ENCODE data around the gene MST1. TPM values are rescaled to one million over a fixed set of nuclear protein-coding genes. Genes with fewer than 3 reads are reported as not detected.

Gene MST1
- total RNA-seq, 1 donor from 2014 or later = 20.6 TPM

DNA sequence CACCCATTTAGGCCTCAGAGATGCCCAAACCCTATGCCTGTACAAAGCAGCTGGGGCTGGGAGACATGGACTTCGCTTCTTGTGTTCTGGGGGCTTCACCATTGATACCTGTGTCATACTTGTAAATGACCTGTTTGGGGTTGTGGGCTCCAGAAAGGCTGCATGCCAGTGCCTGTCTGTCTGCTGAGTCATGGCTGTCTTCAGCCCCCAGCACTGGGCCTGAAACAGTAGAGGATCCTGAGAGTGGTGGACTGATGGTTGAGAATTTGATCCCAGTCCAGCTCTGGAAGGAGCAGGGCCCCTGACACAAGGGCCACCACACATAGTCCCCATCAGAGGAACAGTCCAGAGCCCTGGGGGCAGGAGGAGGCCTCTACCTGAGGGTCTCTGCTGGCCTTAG lies 39.7 kb downstream of the MST1 start:
- no peak for ATAC-seq
- intact Hi-C loops (cut with DNase I) = no loop called here
- DNase-seq (ENCODE audit: low spot score) = no peak

DNA sequence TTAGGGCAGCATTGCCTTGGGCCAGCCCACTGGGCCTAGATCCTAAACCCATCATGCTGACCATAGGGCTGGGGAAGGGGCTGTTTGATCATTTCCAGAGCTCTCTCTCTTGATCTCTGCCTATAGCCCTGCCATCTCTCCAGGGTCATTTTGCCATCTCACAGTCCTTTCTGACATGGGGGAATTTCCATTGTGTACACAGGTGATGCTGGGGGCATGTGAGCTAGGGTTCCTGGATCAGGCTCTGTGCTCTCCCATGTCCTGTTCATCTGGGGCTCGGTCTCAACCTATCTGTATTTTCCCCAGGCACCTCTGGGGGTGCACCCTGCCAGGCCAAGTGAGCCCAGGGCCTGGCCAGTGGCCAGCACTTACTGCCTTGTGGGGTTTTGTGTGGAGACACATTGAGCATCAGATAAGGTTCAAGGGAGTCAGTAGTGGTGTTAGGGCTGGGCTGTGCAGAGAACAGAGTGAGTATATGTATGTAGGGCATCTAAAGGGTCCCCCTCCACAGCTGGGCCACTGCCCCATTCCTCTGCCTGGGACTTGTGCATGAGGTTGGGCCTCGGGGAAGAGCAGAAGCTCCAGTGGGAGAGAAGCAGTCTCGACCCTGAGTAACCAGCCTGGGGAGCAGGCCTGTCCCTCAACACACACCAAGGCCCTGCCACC lies 40.8 kb downstream of the MST1 start:
- ATAC-seq = no peak
- intact Hi-C loops (cut with DNase I) = no loop called here
- DNase-seq (ENCODE audit: low spot score) = no peak

DNA sequence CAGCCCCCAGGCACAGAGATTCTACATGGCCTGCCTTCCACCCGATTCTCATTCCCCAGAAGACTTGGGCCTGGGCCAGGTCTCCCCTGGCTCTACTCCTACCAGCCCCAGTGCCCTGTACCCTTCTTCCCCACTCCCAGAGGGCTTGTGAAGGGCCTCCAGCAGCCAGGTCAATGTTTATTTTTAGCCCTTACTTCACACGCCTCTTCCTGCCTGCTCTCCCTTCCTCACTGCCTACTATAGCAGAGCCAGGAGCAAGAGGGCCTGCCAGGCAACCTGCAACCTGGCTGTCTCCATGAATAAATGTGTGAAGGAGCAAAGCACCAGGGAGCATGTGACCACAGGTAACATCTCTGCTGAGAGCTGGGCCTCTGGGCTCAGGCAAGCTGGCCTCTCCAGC lies 41.5 kb downstream of the MST1 start:
- DNase-seq (ENCODE audit: low spot score) (no peak), ATAC-seq (no peak)
- intact Hi-C loops (cut with DNase I) = loop anchor here (2.0 kb wide), 1 partner anchor 21 kb away; no protein-coding TSS in a partner anchor

DNA sequence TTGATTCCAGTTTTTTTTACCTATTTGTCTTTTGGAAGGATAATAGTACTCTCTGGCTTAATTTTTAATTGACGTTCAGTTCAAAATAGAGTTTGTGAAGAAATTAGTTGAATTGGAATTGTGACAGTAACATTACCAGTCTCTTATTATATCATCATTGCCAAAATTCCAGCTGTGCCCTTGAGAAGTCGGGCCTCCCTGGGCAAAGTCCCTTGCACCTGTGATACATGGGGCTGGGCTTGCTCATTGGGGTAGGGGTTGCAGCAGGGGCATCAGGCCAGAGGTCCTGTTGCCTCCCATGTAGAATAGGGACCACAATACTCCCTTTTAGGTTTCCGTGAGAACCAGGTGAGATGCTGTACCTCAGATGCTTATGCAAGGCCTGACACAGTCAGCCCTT lies 43.0 kb downstream of the MST1 start:
- intact Hi-C loops (cut with DNase I) = loop anchor here (2.0 kb wide), 1 partner anchor 19 kb away; no protein-coding TSS in a partner anchor
- DNase-seq (ENCODE audit: low spot score) (no peak), ATAC-seq (no peak)

DNA sequence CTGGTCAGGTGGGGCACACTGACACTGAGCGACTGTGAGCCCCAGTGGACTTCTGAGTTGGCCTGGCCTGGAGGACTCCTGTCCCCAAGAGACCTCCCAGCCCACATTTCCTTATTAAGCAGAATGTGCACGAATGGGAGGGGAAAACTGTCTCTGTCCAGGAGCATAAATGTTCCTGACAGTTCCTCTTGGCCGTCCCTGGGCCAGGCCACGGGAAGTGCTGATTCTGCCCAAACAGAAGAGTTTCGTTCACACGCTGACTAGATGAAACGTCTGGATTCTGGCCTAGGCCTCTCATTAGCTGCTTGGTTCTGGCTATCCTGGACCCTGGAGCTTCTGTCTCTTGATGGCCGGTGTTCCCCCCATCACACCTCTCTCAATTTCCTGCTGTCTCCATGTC lies 44.6 kb downstream of the MST1 start:
- ATAC-seq (peak; percentile 29), DNase-seq (ENCODE audit: low spot score) (no peak)
- intact Hi-C loops (cut with DNase I) = no loop called here

DNA sequence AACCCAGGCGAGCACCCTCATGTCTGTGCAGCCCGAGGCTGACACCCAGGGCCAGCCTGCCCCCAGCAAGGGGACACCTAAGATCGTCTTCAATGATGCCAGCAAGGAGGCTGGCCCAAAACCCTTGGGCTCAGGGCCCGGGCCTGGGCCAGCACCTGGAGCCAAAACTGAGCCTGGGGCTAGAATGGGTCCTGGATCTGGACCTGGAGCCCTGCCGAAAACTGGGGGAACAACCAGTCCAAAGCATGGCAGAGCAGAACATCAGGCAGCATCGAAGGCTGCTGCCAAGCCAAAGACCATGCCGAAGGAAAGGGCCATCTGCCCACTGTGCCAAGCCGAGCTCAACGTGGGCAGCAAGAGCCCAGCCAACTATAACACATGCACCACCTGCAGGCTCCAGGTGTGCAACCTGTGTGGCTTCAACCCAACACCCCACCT lies 46.5 kb downstream of the MST1 start:
- DNase-seq (ENCODE audit: low spot score) = no peak
- intact Hi-C loops (cut with DNase I) = no loop called here
- ATAC-seq = no peak

DNA sequence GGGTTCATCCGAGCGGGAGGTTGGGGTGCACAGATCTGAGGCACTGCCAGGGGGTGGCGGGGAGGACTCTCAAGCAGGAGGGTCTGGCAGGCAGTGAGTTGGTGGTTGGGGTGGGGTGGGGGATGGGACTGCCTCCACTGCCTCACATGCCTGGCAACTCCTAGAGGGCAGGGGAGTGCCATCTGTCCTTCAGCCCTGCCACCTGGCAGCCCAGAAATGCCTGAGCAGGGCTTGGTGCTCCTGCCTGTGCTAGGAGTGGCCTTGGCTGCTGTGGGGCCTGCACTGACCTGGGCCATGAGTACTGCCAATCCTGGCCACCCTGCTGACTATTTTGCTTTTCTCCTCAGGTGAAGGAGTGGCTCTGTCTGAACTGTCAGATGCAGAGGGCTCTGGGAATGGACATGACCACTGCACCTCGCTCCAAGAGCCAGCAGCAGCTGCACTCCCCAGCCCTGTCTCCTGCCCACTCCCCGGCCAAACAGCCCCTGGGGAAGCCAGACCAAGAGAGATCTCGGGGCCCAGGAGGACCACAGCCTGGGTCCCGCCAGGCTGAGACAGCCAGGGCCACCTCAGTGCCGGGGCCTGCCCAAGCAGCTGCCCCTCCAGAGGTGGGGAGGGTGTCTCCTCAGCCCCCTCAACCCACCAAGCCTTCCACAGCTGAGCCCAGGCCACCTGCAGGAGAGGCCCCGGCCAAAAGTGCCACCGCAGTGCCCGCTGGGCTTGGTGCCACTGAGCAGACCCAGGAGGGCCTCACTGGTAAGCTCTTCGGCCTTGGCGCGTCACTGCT lies 47.2 kb downstream of the MST1 start:
- DNase-seq (ENCODE audit: low spot score) (no peak), ATAC-seq (no peak)
- intact Hi-C loops (cut with DNase I) = no loop called here

DNA sequence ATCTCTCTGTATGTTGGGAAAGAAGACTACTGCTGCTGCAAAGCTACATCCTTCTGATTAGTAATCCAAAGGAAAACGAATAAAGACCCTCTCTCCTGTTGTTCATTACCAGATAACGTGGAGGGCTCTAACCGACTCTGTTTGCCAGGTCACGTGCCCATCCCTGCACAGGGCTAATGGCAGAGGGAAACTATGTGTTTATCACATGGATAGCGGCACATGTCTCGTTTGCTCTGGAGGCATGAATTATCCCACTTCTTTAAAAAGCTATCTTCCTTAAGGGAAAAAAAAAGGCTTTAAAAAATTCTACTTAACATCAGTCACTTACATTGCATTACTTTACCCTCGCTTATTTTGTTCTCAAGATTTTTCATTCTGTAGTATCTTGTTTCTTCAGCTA lies 48.0 kb downstream of the MST1 start:
- DNase-seq (ENCODE audit: low spot score) (no peak), ATAC-seq (no peak)
- intact Hi-C loops (cut with DNase I) = no loop called here

DNA sequence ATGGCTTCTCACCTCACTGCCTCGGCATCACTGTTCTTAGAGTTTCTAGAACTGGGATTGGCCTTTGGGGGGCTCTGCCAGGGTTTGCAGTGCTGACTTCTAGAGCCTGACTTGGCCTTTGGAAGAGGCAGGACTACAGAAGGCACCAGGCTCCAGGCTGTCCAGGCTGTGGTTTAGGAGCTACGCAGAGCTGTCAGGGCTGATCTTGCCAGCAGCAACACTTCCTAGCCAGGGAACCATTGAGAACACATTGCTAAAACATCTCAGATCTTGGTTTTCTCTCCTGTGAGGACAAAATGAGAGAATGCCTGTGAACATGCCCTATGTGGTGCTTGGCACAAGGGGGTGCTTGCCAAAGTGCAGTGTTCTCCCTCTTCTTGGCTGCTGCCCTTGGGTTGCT lies 49.7 kb downstream of the MST1 start:
- no peak for DNase-seq (ENCODE audit: low spot score)
- ATAC-seq = no peak
- intact Hi-C loops (cut with DNase I) = no loop called here

DNA sequence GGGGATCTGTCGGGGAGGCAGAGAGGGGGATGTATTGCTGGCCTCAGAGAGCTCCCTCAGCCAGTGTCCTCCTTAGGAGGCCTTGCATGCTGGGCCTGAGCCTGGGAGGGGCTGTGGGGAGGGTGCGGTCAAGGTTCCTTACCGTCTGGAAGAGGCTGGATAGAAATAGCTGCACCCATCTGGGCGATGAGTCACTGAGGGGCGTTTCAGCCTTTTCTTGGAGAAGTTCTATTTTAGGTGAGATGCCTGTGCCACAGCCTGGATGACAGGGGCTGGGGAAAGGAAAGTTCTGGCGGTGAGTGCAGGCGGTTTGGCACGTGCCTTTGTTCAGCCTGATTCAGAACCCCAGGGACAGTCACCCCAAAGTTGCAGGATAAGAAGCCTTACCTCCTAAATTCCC lies 50.8 kb downstream of the MST1 start:
- DNase-seq (ENCODE audit: low spot score) (no peak), ATAC-seq (no peak)
- intact Hi-C loops (cut with DNase I) = no loop called here

DNA sequence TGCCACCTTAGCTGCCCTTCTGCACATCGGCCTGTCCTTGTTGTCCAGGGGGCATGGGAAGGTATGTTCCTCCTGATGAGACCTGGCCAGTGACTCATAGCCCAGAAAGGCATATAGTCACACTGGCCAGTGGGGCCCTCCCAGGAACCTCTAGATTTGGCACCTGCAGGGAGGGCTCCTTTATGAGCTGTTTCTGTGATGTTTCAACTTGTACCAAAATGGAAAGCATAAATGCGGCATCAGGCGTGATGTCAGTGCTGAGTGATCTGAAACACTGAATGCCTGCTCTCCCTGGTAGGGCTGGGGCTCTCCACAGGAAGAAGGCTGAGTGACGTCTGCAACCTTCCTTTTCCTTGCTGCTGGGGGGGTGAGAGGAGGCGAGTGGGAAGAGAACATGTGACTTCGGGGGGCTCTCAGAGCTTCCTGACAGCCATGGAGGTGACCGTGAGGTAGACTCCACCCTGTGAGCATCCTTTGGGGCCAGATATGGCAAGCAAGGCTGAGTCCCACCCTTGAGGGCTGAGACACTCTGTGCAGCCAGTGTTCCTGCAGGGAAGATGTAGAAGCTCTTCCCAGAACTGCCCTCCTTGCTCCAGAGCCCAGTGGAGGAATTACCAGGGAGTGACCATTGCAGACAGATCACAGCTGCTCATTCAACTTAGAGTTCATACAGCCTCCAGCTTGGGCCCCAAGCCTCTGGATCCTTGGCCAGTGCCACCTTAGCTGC lies 52.2 kb downstream of the MST1 start:
- ATAC-seq = no peak
- no peak for DNase-seq (ENCODE audit: low spot score)
- intact Hi-C loops (cut with DNase I) = no loop called here

DNA sequence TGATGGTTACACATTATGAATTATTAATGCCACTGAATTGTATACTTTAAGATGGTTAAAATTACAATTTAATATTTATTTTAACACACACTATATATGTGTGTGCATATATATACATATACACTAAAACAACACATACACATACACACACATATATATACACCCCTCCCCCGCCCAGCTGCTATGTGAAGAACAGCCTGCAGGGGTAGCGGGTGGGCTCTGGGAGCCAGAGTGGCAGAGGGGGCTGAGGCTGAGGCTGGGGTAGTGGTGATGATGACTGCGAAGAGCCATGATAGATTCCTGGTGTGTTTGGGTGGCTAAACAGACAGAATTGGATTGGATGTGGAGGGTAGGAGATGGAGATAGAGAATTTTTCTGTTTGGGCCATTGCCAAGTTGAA lies 54.5 kb downstream of the MST1 start:
- no peak for DNase-seq (ENCODE audit: low spot score)

More for the DNA sequence above, 54.5 kb downstream of the MST1 start:
- intact Hi-C loops (cut with DNase I) = no loop called here
- ATAC-seq = no peak

Other genes starting within 250 kb of the MST1 start
- gene DAG1, start 219.2 kb downstream of the MST1 start, total RNA-seq = 165 TPM
- 0.62 TPM for gene BSN, start 135.0 kb downstream of the MST1 start, total RNA-seq
- gene APEH, start 15.1 kb downstream of the MST1 start, total RNA-seq = 51.0 TPM
- gene RNF123, start 83 bp upstream of the MST1 start, total RNA-seq = 37.9 TPM
- gene AMIGO3, start 30.2 kb upstream of the MST1 start, total RNA-seq = not detected
- gene GMPPB, start 34.5 kb upstream of the MST1 start, total RNA-seq = 22.0 TPM
- 47.6 TPM for gene IP6K1, start 97.1 kb upstream of the MST1 start, total RNA-seq
- gene CDHR4, start 110.4 kb upstream of the MST1 start, total RNA-seq = 1.6 TPM
- 7.3 TPM for gene INKA1, start 113.8 kb upstream of the MST1 start, total RNA-seq
- gene UBA7, start 124.5 kb upstream of the MST1 start, total RNA-seq = 73.9 TPM
- gene TRAIP, start 167.1 kb upstream of the MST1 start, total RNA-seq = 4.2 TPM
- not detected for gene CAMKV, start 180.4 kb upstream of the MST1 start, total RNA-seq
- 2.7 TPM for gene MST1R, start 214.4 kb upstream of the MST1 start, total RNA-seq
- 9.2 TPM for gene MON1A, start 240.3 kb upstream of the MST1 start, total RNA-seq